ENCODE data around the gene STK38L. TPM values are rescaled to one million over a fixed set of nuclear protein-coding genes. Genes with fewer than 3 reads are reported as not detected.

Gene STK38L
- total and polyA plus RNA-seq, 7 experiments from 2014 or later = 7.2 to 22.8 (median 19.4) TPM

GRCh38 chr12:27272373-27273028 is 28.4 kb downstream of the STK38L start:
- Mint-ChIP-seq H3K4me3 (no peak overlapping the region), H3K36me3 (peaks cover 5 to 26% (median 15%) of the 10 kb centered on the region in 5 donors), H3K9me3 (peaks cover 0 to 8% (median 6%) of the 10 kb centered on the region in 11 donors), H3K27me3 (no peaks in the 10 kb centered on the region), H3K27ac (no peak overlapping the region), H3K4me1 (peaks cover 4 to 37% (median 31%) of the 10 kb centered on the region in 7 donors)
- ChIA-PET POLR2A (no interaction called here), CTCF (no interaction called here)
- DNase-seq = no peak
- no peak overlapping the region for H3K27ac ChIP-seq (ENCODE audit: low read depth, low read length)
- H3K9me3 ChIP-seq (ENCODE audit: control insufficient read depth in 2 of 3, low read length in 3 of 3) = no peaks in the 10 kb centered on the region
- intact Hi-C loops (cut with micrococcal nuclease) = no loop called here
- H3K4me1 ChIP-seq (ENCODE audit: control insufficient read depth in 2 of 2, insufficient read depth in 2 of 2, low read length in 2 of 2) = no peaks in the 10 kb centered on the region
- no peaks in the 10 kb centered on the region for H3K27me3 ChIP-seq (ENCODE audit: control insufficient read depth in 2 of 2, insufficient read depth in 2 of 2, low read length in 2 of 2)
- no peak for ATAC-seq
- no peak overlapping the region for H3K4me3 ChIP-seq (ENCODE audit: low read length)
- no peaks in the 10 kb centered on the region for H3K36me3 ChIP-seq (ENCODE audit: control insufficient read depth in 2 of 3, insufficient read depth in 3 of 3, low read length in 3 of 3)

- Mint-ChIP-seq H3K4me3 (no peak overlapping the region), H3K36me3 (peaks cover 0 to 20% (median 9%) of the 10 kb centered on the region in 5 donors), H3K27me3 (no peaks in the 10 kb centered on the region), H3K9me3 (peaks cover 0 to 3% (median under 1%) of the 10 kb centered on the region in 11 donors), H3K27ac (no peak overlapping the region), H3K4me1 (peaks cover 8 to 42% (median 36%) of the 10 kb centered on the region in 7 donors)
- Histone ChIP-seq H3K27me3 (ENCODE audit: control insufficient read depth in 2 of 2, insufficient read depth in 2 of 2, low read length in 2 of 2) (no peaks in the 10 kb centered on the region), H3K36me3 (ENCODE audit: control insufficient read depth in 2 of 3, insufficient read depth in 3 of 3, low read length in 3 of 3) (no peaks in the 10 kb centered on the region), H3K4me1 (ENCODE audit: control insufficient read depth in 2 of 2, insufficient read depth in 2 of 2, low read length in 2 of 2) (no peaks in the 10 kb centered on the region), H3K27ac (ENCODE audit: low read depth, low read length) (no peak overlapping the region), H3K9me3 (ENCODE audit: control insufficient read depth in 2 of 3, low read length in 3 of 3) (no peaks in the 10 kb centered on the region), H3K4me3 (ENCODE audit: low read length) (no peak overlapping the region)
- intact Hi-C loops (cut with micrococcal nuclease) = no loop called here
- no peak for DNase-seq
- no peak for ATAC-seq
- POLR2A ChIA-PET = no interaction called here
- CTCF ChIA-PET = no interaction called here
Observed at GRCh38 chr12:27273114-27273513, 29.0 kb downstream of the STK38L start.

GRCh38 chr12:27274706-27275105 is 30.6 kb downstream of the STK38L start:
- Histone ChIP-seq H3K27ac (ENCODE audit: low read depth, low read length) (no peak overlapping the region), H3K27me3 (ENCODE audit: control insufficient read depth in 2 of 2, insufficient read depth in 2 of 2, low read length in 2 of 2) (no peaks in the 10 kb centered on the region), H3K9me3 (ENCODE audit: control insufficient read depth in 2 of 3, low read length in 3 of 3) (no peaks in the 10 kb centered on the region), H3K4me1 (ENCODE audit: control insufficient read depth in 2 of 2, insufficient read depth in 2 of 2, low read length in 2 of 2) (no peaks in the 10 kb centered on the region), H3K4me3 (ENCODE audit: low read length) (no peak overlapping the region), H3K36me3 (ENCODE audit: control insufficient read depth in 2 of 3, insufficient read depth in 3 of 3, low read length in 3 of 3) (no peaks in the 10 kb centered on the region)
- Mint-ChIP-seq H3K27me3 (no peaks in the 10 kb centered on the region), H3K4me1 (peaks cover 12 to 56% (median 45%) of the 10 kb centered on the region in 7 donors), H3K9me3 (no peaks in the 10 kb centered on the region), H3K4me3 (no peak overlapping the region), H3K27ac (no peak overlapping the region), H3K36me3 (peaks cover 0 to 18% (median 8%) of the 10 kb centered on the region in 5 donors)
- ChIA-PET POLR2A (no interaction called here), CTCF (no interaction called here)
- no peak for DNase-seq
- intact Hi-C loops (cut with micrococcal nuclease) = no loop called here
- ATAC-seq = no peak

DNA sequence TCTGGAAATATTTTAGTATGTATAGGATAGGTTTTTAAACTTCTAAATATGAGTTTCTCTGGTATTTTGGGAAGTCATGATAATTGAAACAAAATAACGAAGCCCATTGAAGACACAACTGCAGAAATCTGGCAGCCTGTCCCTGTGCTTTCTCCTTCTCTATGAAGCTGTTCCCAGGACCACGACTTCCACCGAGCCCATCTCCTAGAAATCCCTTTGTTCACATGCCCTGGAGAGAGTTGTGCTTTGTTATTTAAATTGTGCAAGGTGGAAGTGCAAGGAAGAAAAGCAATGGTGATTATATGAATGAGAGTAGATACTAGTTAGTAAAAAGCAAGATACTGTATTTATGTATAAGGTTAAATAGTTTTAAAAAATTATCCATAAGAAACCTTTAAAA is 32.2 kb downstream of the STK38L start:
- CTCF ChIA-PET = no interaction called here
- Mint-ChIP-seq H3K9me3 (no peaks in the 10 kb centered on the region), H3K27ac (no peak overlapping the region), H3K4me1 (peaks cover 12 to 58% (median 45%) of the 10 kb centered on the region in 7 donors), H3K27me3 (no peaks in the 10 kb centered on the region), H3K36me3 (peaks cover 0 to 17% (median 5%) of the 10 kb centered on the region in 5 donors), H3K4me3 (no peak overlapping the region)
- intact Hi-C loops (cut with micrococcal nuclease) = no loop called here
- no peak for ATAC-seq
- H3K9me3 ChIP-seq (ENCODE audit: control insufficient read depth in 2 of 3, low read length in 3 of 3) = no peaks in the 10 kb centered on the region
- no peak overlapping the region for H3K27ac ChIP-seq (ENCODE audit: low read depth, low read length)
- H3K27me3 ChIP-seq (ENCODE audit: control insufficient read depth in 2 of 2, insufficient read depth in 2 of 2, low read length in 2 of 2) = no peaks in the 10 kb centered on the region
- no peaks in the 10 kb centered on the region for H3K36me3 ChIP-seq (ENCODE audit: control insufficient read depth in 2 of 3, insufficient read depth in 3 of 3, low read length in 3 of 3)
- no peak for DNase-seq
- POLR2A ChIA-PET = no interaction called here
- H3K4me1 ChIP-seq (ENCODE audit: control insufficient read depth in 2 of 2, insufficient read depth in 2 of 2, low read length in 2 of 2) = no peaks in the 10 kb centered on the region
- H3K4me3 ChIP-seq (ENCODE audit: low read length) = no peak overlapping the region

- H3K4me3 Mint-ChIP-seq = no peak overlapping the region
- CTCF ChIA-PET = no interaction called here
- H3K9me3 Mint-ChIP-seq = no peaks in the 10 kb centered on the region
- peaks cover 11 to 46% (median 35%) of the 10 kb centered on the region in 7 donors for H3K4me1 Mint-ChIP-seq
- Histone ChIP-seq H3K27ac (ENCODE audit: low read depth, low read length) (no peak overlapping the region), H3K4me1 (ENCODE audit: control insufficient read depth in 2 of 2, insufficient read depth in 2 of 2, low read length in 2 of 2) (no peaks in the 10 kb centered on the region), H3K4me3 (ENCODE audit: low read length) (no peak overlapping the region), H3K36me3 (ENCODE audit: control insufficient read depth in 2 of 3, insufficient read depth in 3 of 3, low read length in 3 of 3) (no peaks in the 10 kb centered on the region), H3K9me3 (ENCODE audit: control insufficient read depth in 2 of 3, low read length in 3 of 3) (no peaks in the 10 kb centered on the region), H3K27me3 (ENCODE audit: control insufficient read depth in 2 of 2, insufficient read depth in 2 of 2, low read length in 2 of 2) (no peaks in the 10 kb centered on the region)
- POLR2A ChIA-PET = no interaction called here
- ATAC-seq (no peak), DNase-seq (no peak)
- H3K27me3 Mint-ChIP-seq = no peaks in the 10 kb centered on the region
- H3K27ac Mint-ChIP-seq = no peak overlapping the region
- peaks cover 0 to 17% (median 2%) of the 10 kb centered on the region in 5 donors for H3K36me3 Mint-ChIP-seq
- intact Hi-C loops (cut with micrococcal nuclease) = no loop called here
Observed at GRCh38 chr12:27277846-27278260, 33.8 kb downstream of the STK38L start.

DNA sequence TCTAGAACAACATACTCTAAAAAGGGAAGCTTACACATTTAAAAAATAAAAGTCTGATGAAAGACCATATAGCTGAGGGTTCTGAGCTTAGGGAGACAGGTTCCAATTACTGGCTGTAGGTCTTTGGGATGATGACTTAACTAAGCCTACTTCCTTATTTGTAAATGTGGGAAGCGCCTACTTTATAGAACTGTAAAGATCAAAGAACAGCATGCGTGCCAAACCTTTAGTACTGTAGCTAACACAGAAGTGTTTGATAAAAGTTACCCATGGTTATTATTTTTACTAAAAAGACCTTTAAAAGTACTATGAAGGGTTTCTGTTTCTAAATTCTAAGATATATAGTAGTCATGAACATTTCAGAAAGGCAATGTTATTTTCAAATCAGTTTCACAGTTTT is 35.7 kb downstream of the STK38L start:
- intact Hi-C loops (cut with micrococcal nuclease) = no loop called here
- no peaks in the 10 kb centered on the region for H3K9me3 Mint-ChIP-seq
- Histone ChIP-seq H3K9me3 (ENCODE audit: control insufficient read depth in 2 of 3, low read length in 3 of 3) (no peaks in the 10 kb centered on the region), H3K4me1 (ENCODE audit: control insufficient read depth in 2 of 2, insufficient read depth in 2 of 2, low read length in 2 of 2) (no peaks in the 10 kb centered on the region), H3K4me3 (ENCODE audit: low read length) (no peak overlapping the region), H3K27ac (ENCODE audit: low read depth, low read length) (no peak overlapping the region), H3K27me3 (ENCODE audit: control insufficient read depth in 2 of 2, insufficient read depth in 2 of 2, low read length in 2 of 2) (no peaks in the 10 kb centered on the region), H3K36me3 (ENCODE audit: control insufficient read depth in 2 of 3, insufficient read depth in 3 of 3, low read length in 3 of 3) (no peaks in the 10 kb centered on the region)
- H3K4me1 Mint-ChIP-seq = peaks cover 11 to 45% (median 35%) of the 10 kb centered on the region in 7 donors
- no peak overlapping the region for H3K27ac Mint-ChIP-seq
- CTCF ChIA-PET = interaction anchor here (0.5 kb wide), 1 partner anchor 27 kb away, joined by 3 read pairs; no protein-coding TSS in a partner anchor
- no peaks in the 10 kb centered on the region for H3K27me3 Mint-ChIP-seq
- ATAC-seq (peak; percentile 42), DNase-seq (peak in 1 of 9 donors; percentile 1)
- POLR2A ChIA-PET = no interaction called here
- H3K36me3 Mint-ChIP-seq = peaks cover 0 to 11% (median 2%) of the 10 kb centered on the region in 5 donors
- H3K4me3 Mint-ChIP-seq = no peak overlapping the region

DNA sequence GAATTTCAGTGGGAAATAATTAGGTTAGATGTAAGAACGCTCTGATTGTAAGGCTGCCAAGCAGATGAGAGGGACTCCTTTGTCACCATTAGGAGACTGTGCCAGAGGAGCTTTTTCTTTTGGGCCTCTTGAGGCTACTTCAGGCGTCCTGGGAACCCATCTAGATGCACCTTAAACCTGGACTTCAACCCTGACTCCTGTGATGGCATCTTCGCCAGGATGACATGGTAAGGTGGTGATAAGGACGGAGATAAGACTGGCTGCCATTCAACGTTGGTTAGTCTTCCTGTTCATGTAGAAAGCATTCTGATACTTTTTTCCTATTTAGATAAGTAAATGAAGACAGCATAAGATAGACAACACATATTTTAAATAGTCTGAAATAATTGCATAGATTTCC is 36.3 kb downstream of the STK38L start:
- H3K4me1 ChIP-seq (ENCODE audit: control insufficient read depth in 2 of 2, insufficient read depth in 2 of 2, low read length in 2 of 2) = no peaks in the 10 kb centered on the region
- ChIA-PET CTCF (interaction anchor here (0.6 kb wide), 1 partner anchor 596 kb away, joined by 3 read pairs; no protein-coding TSS in a partner anchor), POLR2A (no interaction called here)
- no peaks in the 10 kb centered on the region for H3K36me3 ChIP-seq (ENCODE audit: control insufficient read depth in 2 of 3, insufficient read depth in 3 of 3, low read length in 3 of 3)
- no peaks in the 10 kb centered on the region for H3K27me3 Mint-ChIP-seq
- H3K9me3 Mint-ChIP-seq = no peaks in the 10 kb centered on the region
- H3K27me3 ChIP-seq (ENCODE audit: control insufficient read depth in 2 of 2, insufficient read depth in 2 of 2, low read length in 2 of 2) = no peaks in the 10 kb centered on the region
- peak overlapping the region in 1 of 9 donors; percentile 37 for H3K27ac Mint-ChIP-seq
- peaks cover 9 to 46% (median 33%) of the 10 kb centered on the region in 7 donors for H3K4me1 Mint-ChIP-seq
- ATAC-seq (no peak), DNase-seq (no peak)
- H3K36me3 Mint-ChIP-seq = peaks cover 0 to 8% (median 2%) of the 10 kb centered on the region in 5 donors
- intact Hi-C loops (cut with micrococcal nuclease) = no loop called here
- H3K9me3 ChIP-seq (ENCODE audit: control insufficient read depth in 2 of 3, low read length in 3 of 3) = no peaks in the 10 kb centered on the region
- H3K4me3 Mint-ChIP-seq = no peak overlapping the region
- H3K27ac ChIP-seq (ENCODE audit: low read depth, low read length) = no peak overlapping the region
- H3K4me3 ChIP-seq (ENCODE audit: low read length) = no peak overlapping the region

All from naive thymus-derived CD4-positive, alpha-beta T cell (primary cell).